Caki2 (cell line): ENCODE results near the gene SCD5. TPM values are rescaled to one million over a fixed set of nuclear protein-coding genes. Genes with fewer than 3 reads are reported as not detected.

Experiments
- DNase-seq: peaks from one replicate; pipeline ENCODE4 v3.0.0-alpha.2; 2015; ENCODE audit warnings: low read depth
- in situ Hi-C: cut with HindIII; loops from 2 replicates; pipeline ENCODE4 v1.10.0; 2016; ENCODE audit warnings: low sequenced_read_pairs, low pct_unique_long_range_greater_than_20kb, mixed read lengths
- total RNA-seq: library from RNA; depleted of rRNA; stranded (reverse); fragments of >200 nt; shearing (Covaris generic); gene quantifications from 2 replicates; pipeline ENCODE4 v1.2.3, GENCODE V29; 2014; ENCODE audit warnings: low replicate concordance

The SCD5 gene
- total RNA-seq, 1 experiment from 2014 or later: 7.2 TPM

GRCh38 chr4:82678051-82678450 is 120.5 kb downstream of the SCD5 start:
- DNase-seq: no peak
- in situ Hi-C loops: no loop called here

GRCh38 chr4:82677327-82677726 is 121.3 kb downstream of the SCD5 start:
- DNase-seq: no peak
- in situ Hi-C loops: no loop called here

- in situ Hi-C loops: no loop called here
- no peak for DNase-seq
These were observed 130.7 kb downstream of the SCD5 start for GRCh38 chr4:82667761-82668480.

GRCh38 chr4:82666970-82667665 is 131.5 kb downstream of the SCD5 start:
- DNase-seq: no peak
- in situ Hi-C loops: no loop called here

GRCh38 chr4:82661181-82661992 is 137.2 kb downstream of the SCD5 start:
- in situ Hi-C loops: no loop called here
- no peak for DNase-seq

GRCh38 chr4:82652062-82652461 is 146.5 kb downstream of the SCD5 start:
- in situ Hi-C loops: no loop called here
- DNase-seq: no peak

GRCh38 chr4:82650868-82651267 is 147.7 kb downstream of the SCD5 start:
- in situ Hi-C loops: no loop called here
- DNase-seq: no peak

GRCh38 chr4:82648356-82648755 is 150.2 kb downstream of the SCD5 start:
- in situ Hi-C loops: no loop called here

GRCh38 chr4:82645936-82646565 is 152.5 kb downstream of the SCD5 start:
- in situ Hi-C loops: no loop called here
- DNase-seq: no peak

More at GRCh38 chr4:82648356-82648755, 150.2 kb downstream of the SCD5 start:
- DNase-seq: peak; percentile 18

- DNase-seq: no peak
- in situ Hi-C loops: no loop called here
These were observed 153.9 kb downstream of the SCD5 start for GRCh38 chr4:82644734-82645126.

- peak; percentile 71 for DNase-seq
- in situ Hi-C loops: no loop called here
These were observed 154.4 kb downstream of the SCD5 start for GRCh38 chr4:82643994-82644733.

- no peak for DNase-seq
- in situ Hi-C loops: no loop called here
These were observed 156.3 kb downstream of the SCD5 start for GRCh38 chr4:82642331-82642730.

- in situ Hi-C loops: no loop called here
- no peak for DNase-seq
These were observed 158.1 kb downstream of the SCD5 start for GRCh38 chr4:82640540-82640939.

GRCh38 chr4:82639971-82640370 is 158.6 kb downstream of the SCD5 start:
- in situ Hi-C loops: no loop called here
- no peak for DNase-seq

- in situ Hi-C loops: no loop called here
- no peak for DNase-seq
These were observed 160.1 kb downstream of the SCD5 start for GRCh38 chr4:82638479-82638878.

GRCh38 chr4:82630079-82630478 is 168.5 kb downstream of the SCD5 start:
- no peak for DNase-seq
- in situ Hi-C loops: no loop called here

- DNase-seq: no peak
- in situ Hi-C loops: no loop called here
These were observed 169.2 kb downstream of the SCD5 start for GRCh38 chr4:82629238-82630000.
